Skin epidermis (tissue), 12 donors: Measurements from ENCODE around the gene BEND7.
A peak's percentile ranks its signal among the peaks of the same experiment; 100 is the strongest.
"Not testable (repeated sequence)": the region's sequence is repeated elsewhere in the genome, so short reads cannot be mapped to it uniquely, and the experiment has no call there.

Source experiments
- H3K27ac ChIP-seq, 21 experiments: fragments of 200-600 bp; sonication (generic) in 11 of 21; one replicate each; pipeline ENCODE4 v1.5.0; 2020; ENCODE audit warnings: mild to moderate bottlenecking in 3 of 21, inconsistent platforms in 2 of 21, moderate library complexity in 2 of 21
- H3K4me3 ChIP-seq, 7 experiments: fragments of 200-600 bp; sonication (generic) in 2 of 7; one replicate each; pipeline ENCODE4 v1.5.0; 2020; ENCODE audit warnings: inconsistent platforms in 2 of 7, mild to moderate bottlenecking in 2 of 7, moderate library complexity in 1 of 7

BEND7 gene

GRCh38 chr10:13528875-13529713 is at the start of gene BEND7:
BEND7 (minus strand) TSS chr10:13529014; CDS start chr10:13528533, 481 bp downstream.
- peak within 1 kb of the TSS in 7 of 21 experiments; percentile 26 to 70 (median 56) for H3K27ac ChIP-seq
- H3K4me3 ChIP-seq, result peak within 1 kb of the TSS; percentile 14 to 49 (median 27)

- no peak overlapping the region for H3K4me3 ChIP-seq
Measured at GRCh38 chr10:13573960-13574359, 45.1 kb upstream of the BEND7 start.

DNA sequence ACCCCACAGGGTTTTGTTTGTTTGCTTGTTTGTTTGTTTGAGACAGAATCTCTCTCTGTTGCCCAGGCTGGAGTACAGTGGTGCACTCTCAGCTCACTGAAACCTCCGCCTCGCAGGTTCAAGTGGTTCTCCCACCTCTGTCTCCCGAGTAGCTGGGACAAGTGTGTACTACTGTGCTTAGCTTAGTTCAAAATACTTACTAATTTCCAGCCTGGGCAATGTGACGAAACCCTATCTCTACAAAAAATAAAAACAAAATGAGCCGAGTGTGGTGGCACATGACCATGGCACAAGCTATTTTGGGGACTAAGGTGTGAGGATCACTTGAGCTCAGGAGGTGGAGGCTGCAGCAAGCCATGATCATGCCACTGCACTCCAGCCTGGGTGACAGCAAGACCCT is 42.7 kb upstream of the BEND7 start:
- H3K4me3 ChIP-seq, result no peak overlapping the region

More at GRCh38 chr10:13573960-13574359, 45.1 kb upstream of the BEND7 start:
- no peak overlapping the region for H3K27ac ChIP-seq

GRCh38 chr10:13567030-13567429 is 38.2 kb upstream of the BEND7 start:
- Histone ChIP-seq H3K27ac (no peak overlapping the region), H3K4me3 (no peak overlapping the region)

More for the DNA sequence above, 42.7 kb upstream of the BEND7 start:
- no peak overlapping the region for H3K27ac ChIP-seq

GRCh38 chr10:13564576-13564975 is 35.8 kb upstream of the BEND7 start:
- Histone ChIP-seq H3K27ac (no peak overlapping the region), H3K4me3 (no peak overlapping the region)

- Histone ChIP-seq H3K4me3 (no peak overlapping the region), H3K27ac (no peak overlapping the region)
Measured at GRCh38 chr10:13563481-13564445, 34.9 kb upstream of the BEND7 start.

DNA sequence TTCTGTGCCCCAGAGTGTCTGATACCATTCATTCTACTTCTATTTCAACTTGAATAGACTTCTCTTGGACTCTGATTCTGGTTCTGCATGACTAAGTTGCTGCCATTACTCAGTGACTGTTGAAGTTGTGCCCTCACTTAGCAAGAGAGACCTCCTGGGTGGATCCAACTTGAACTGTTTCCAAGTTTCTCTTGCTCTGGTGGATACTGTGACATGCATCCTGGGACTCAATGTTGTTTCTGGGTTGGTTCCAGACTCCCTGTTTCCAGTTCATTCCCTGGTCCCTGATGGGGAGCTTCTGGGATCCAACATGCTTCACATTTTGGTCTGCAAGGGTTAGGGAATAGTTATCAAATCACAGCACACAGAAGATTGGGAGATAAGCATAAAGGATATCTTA is 31.8 kb upstream of the BEND7 start:
- no peak overlapping the region for H3K27ac ChIP-seq
- H3K4me3 ChIP-seq, result no peak overlapping the region

DNA sequence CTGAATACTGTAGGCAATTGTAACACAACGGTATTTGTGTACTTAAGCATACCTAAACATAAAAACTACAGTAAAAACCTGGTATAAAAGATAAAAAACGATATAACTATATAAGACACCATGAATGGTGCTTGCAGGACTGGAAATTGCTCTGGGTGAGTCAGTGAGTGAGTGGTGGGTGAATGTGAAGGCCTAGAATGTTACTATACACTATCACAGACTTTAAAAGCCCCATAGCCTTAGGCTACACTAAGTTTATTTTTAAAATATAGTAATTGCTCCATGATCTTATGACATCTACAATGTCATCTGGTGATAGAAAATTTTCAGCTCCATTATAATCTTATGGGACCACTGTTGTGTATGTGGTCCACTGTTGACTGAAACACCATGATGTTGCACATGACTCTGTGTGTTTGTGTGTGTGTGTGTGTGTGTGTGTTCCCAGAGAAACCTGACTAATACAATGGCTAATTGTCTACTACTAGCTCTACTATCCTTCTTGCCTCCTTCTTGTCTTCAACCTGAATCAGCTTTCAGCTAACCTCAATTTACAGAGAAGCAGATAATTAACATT is 30.4 kb upstream of the BEND7 start:
- H3K4me3 ChIP-seq, result no peak overlapping the region
- no peak overlapping the region for H3K27ac ChIP-seq

- no peak overlapping the region for H3K27ac ChIP-seq
- no peak overlapping the region for H3K4me3 ChIP-seq
Measured at GRCh38 chr10:13555884-13556510, 27.2 kb upstream of the BEND7 start.

DNA sequence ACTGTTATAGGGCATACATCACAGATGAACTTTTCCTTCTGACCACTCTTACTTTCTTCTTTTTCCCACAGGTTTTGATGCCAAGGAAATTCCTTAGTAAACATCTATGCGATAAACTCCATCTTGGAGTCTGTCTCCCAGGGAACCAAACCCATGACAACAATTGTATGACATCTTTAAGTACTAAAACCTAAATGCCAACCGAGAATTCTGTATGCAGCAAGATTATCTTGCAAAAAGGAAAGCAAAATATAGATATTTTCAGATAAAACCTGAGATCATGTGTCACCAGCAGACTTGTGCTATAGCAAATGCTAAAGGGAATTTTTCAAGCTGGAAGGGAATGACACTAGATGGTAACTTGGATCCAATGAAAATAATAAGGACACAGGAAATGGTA is 22.0 kb upstream of the BEND7 start:
- Histone ChIP-seq H3K4me3 (no peak overlapping the region), H3K27ac (no peak overlapping the region)

DNA sequence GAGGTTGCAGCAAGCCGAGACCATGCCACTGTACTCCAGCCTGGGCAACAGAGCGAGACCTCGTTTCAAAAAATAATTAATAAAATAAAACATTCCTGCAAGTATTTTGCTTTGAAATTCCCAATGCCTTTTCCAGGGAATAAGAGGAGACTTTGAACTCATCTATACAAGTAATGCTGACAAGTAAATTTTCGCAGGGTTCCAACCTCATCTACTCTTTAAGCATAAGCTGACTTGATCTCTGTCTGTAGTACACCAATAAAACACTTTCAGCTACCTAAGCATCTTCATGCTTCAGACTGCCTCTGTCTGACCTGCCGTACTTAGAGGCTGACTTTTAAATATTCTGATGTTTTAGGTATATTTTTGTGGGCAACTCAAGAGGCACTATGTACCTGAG is 13.7 kb upstream of the BEND7 start:
- Histone ChIP-seq H3K4me3 (no peak overlapping the region), H3K27ac (no peak overlapping the region)

DNA sequence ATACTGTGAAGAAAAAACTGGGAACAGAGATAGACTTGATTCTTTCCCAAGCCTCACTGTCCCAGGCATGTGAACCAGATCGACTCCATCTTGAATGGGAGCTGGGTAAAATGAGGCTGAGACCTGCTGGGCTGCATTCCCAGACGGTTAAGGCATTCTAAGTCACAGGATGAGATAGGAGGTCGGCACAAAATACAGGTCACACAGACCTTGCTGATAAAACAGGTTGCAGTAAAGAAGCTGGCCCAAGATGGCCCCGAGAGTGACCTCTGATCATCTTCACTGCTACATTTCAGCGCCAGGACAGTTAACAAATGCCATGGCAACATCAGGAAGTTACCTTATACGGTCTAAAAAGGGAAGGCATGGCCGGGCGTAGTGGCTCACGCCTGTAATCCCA is 9.2 kb upstream of the BEND7 start:
- H3K4me3 ChIP-seq, H3K27ac ChIP-seq: not testable (repeated sequence)

DNA sequence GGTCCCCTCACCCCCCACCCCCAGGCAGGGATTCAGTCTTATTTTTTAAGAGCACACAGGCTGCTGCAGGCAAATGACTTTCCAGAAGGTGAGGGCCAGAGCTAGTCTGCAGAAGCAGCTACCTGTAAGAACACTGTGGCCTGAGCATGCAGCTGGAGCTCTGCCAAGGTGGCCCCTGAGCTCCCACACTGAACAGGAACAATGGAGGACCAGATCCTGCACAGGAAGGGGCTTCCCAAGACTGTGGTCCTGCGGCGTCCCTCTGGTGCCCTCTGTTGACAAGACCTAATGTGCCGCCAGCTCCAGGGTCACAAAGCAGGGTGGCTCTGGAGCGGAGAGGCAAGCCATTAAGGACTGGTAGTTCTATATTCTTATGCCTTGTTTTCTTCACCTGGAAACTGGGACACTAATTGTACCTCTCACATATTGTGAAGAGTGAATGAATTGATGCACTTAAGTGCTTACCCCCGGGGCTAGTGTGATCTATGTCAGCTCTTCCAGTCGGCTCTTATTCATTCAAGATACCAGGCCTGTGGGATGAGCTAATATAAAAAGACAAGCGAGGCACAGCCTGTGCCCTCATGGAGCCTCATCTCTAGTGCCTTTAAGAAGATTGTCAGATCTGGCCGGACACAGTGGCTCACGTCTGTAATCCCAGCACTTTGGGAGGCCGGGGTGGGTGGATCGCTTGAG is 8.0 kb upstream of the BEND7 start:
- no peak overlapping the region for H3K27ac ChIP-seq
- no peak overlapping the region for H3K4me3 ChIP-seq

DNA sequence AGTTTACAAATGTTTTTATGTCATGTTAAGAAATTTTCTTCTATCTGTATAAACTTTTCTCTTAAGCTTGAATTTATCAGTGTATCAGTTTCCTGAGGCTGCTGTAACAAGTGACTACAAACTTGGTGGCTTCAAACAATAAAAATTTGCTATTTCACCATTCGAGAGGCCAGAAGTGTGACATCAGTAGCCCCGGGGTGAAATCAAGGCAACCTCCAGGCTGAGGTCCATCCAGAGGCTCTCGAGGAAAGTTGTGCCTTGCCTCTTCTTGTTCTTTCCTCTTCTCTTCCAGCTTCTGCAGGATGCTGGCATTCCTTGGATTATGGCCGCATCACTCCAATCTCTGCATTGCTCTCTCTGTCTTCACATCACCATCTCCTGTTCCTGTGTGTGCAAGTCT is 6.5 kb upstream of the BEND7 start:
- H3K4me3 ChIP-seq, result no peak overlapping the region
- no peak overlapping the region for H3K27ac ChIP-seq

GRCh38 chr10:13529714-13529973 is 830 bp upstream of the BEND7 start:
- Histone ChIP-seq H3K27ac (peak overlapping the region in 1 of 21 experiments; percentile 59), H3K4me3 (no peak overlapping the region)

GRCh38 chr10:13528123-13528874 is 515 bp downstream of the BEND7 start:
- peak overlapping the region; percentile 14 to 49 (median 27) for H3K4me3 ChIP-seq
- H3K27ac ChIP-seq, result peak overlapping the region in 7 of 21 experiments; percentile 26 to 70 (median 50)

DNA sequence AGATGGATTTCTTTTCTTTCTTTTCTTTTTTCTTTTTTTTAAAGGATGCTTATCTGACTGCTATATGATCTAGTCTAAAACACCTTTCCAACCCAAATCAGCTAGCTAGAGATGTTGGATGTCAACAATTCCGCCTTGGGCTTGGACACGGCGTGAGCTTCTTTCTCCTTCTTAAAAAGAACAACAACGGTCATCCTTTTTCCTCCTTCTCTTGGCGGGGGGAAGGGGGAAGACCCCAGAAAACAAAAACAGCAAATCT is 1.0 kb downstream of the BEND7 start:
- Histone ChIP-seq H3K4me3 (peak overlapping the region; percentile 14 to 49 (median 27)), H3K27ac (peak overlapping the region in 7 of 21 experiments; percentile 26 to 70 (median 50))

GRCh38 chr10:13526948-13527863 is 1.6 kb downstream of the BEND7 start:
- Histone ChIP-seq H3K4me3 (peak overlapping the region in 2 of 7 experiments; percentile 27 to 49), H3K27ac (peak overlapping the region in 4 of 21 experiments; percentile 34 to 70 (median 56))
